IPS-18c (cell line): Measurements from ENCODE around the gene OR4M1.
"Not testable (repeated sequence)": the region's sequence is repeated elsewhere in the genome, so short reads cannot be mapped to it uniquely, and the experiment has no call there.

Experiments
- H3K4me3 ChIP-seq: 2 replicates; pipeline ENCODE4 v1.7.0; 2013; ENCODE audit warnings: low read depth, mild to moderate bottlenecking, low read length, moderate library complexity; ENCODE audit not compliant: insufficient read depth
- H3K9me3 ChIP-seq: one replicate; pipeline ENCODE4 v1.6.1; 2013; ENCODE audit warnings: mild to moderate bottlenecking, low read length, moderate library complexity; ENCODE audit not compliant: control insufficient read depth, insufficient read depth

OR4M1 gene

DNA sequence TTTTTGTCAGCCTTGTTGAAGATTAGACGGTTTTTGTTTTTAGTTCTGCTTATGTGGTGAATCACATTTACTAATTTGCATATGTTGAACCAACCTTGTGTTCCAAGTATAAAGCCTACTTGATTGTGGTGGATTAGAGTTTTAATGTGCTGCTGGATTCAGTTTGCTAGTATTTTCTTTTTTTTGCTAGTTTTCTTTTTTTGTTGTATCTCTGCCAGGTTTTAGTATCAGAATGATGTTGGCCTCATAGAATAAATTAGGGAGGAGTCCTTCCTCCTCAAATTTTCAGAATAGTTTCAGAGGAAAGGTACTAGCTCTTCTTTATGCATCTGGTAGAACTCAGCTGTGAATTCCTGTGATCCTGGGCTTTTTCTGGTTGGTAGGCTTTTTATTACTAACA is 30.2 kb downstream of the OR4M1 start, which contains the start of gene OR4N2:
OR4N2 (plus strand) TSS at position 301 of the 400 bp plus-strand sequence. CDS start 23,679 bp downstream, outside the sequence.
- H3K9me3 ChIP-seq: not testable (repeated sequence)

DNA sequence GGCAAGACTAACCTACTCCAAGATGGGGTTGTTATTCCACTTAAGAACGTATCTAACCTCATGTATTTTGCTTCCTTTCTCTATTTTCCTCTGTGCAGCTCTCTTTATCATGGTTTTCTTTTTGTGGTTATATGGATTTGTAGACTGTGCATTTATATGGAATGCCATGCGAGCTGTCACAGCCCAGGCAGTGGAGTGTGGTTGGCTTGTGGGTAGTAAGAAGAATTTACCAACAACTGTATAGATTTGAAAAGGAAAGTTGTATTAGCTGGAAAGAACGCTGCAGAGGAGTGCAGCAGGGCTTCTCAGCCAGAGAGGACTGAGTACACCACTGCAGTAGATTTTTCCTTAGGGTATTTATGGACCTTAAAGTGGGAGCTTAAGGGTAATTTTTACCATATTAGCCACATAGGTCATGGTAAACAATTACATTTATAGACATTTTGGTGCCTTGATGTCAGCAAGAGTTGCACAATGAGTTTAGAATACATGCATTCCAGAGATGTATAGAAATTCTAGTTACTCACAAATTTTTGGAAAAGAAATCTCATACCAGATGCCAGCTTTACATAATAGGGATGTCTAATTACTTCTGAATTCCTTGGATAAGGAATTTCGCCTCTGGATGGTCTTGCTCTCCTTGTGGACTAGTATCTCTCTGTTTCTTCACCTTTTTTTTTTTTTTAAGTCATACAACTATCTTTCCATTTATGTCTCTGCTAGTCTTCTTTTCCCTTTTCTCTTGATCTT is 40.0 kb downstream of the OR4M1 start:
- H3K9me3 ChIP-seq, H3K4me3 ChIP-seq: not testable (repeated sequence)

More for the DNA sequence above, 30.2 kb downstream of the OR4M1 start, which contains the start of gene OR4N2:
- H3K4me3 ChIP-seq: not testable (repeated sequence)

DNA sequence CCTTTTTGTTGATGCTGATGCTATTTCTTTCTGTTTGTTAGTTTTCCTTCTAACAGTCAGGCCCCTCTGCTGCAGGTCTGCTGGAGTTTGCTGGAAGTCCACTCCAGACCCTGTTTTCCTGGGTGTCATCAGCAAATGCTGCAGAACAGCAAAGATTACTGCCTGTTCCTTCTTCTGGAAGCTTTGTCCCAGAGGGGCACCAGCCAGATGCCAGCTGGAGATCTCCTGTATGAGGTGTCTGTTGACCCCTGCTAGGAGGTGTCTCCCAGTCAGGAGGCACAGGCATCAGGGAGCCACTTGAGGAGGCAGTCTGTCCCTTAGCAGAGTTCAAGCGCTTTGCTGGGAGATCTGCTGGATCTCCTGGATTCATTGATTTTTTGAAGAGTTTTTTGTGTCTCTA is 46.6 kb downstream of the OR4M1 start:
- H3K9me3 ChIP-seq: not testable (repeated sequence)

DNA sequence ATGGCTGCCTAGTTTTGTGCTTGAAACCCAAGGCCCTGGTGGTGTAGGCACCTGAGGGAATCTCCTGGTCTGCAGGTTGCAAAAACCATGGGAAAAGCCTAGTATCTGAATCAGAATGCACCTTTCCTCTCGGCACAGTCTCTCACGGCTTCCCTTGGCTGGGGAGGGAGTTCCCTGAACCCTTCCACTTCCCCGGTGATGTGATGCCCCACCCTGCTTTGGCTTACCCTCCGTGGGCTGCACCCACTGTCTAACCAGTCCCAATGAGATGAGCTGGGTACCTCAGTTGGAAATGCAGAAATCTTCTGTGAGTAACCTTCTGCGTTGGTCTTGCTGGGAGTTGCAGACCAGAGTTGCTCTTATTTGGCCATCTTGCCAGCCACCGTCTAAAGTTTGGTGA is 47.7 kb downstream of the OR4M1 start:
- not testable (repeated sequence) for H3K4me3 ChIP-seq, H3K9me3 ChIP-seq

More for the DNA sequence above, 46.6 kb downstream of the OR4M1 start:
- not testable (repeated sequence) for H3K4me3 ChIP-seq

DNA sequence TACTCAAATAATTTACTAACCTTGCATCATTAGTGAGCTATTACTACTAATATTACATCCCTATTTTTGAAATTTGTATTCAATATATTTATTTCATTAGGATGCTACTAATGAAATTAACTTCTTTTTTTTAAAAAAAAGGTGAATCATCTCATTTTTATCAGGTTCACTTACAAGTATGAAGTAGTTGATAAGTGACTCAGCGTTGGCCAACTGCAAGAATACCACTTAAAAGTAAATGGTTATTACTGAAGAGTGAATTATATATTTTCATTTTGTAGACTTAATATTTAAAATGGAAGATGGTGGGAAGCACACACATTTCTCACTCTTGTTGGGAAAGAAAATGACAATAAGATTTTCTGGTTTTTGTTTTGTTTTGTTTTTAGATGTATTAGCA is 49.9 kb downstream of the OR4M1 start:
- H3K9me3 ChIP-seq: peaks cover 10% of the 10 kb centered on the region
- no peak overlapping the region for H3K4me3 ChIP-seq

DNA sequence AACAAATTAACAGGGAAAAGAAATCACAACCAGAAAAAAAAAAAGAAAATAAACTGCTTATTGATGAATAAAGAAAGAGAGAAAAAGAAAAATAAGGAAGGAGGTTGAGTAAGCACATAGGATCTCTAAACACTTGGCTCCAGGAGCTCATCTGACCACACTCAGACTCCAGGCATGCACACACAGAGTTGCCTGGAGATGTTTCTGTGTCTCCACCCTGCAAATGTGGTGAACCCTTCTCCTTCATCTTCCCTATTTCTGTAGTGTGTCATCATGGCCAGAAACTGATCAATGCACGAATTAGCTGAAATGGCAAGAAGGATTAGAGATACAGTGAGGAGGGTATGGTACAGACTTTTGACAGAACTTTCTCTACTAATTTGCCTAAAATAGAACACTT is 50.5 kb downstream of the OR4M1 start:
- Histone ChIP-seq H3K4me3 (no peak overlapping the region), H3K9me3 (peaks cover 10% of the 10 kb centered on the region)

DNA sequence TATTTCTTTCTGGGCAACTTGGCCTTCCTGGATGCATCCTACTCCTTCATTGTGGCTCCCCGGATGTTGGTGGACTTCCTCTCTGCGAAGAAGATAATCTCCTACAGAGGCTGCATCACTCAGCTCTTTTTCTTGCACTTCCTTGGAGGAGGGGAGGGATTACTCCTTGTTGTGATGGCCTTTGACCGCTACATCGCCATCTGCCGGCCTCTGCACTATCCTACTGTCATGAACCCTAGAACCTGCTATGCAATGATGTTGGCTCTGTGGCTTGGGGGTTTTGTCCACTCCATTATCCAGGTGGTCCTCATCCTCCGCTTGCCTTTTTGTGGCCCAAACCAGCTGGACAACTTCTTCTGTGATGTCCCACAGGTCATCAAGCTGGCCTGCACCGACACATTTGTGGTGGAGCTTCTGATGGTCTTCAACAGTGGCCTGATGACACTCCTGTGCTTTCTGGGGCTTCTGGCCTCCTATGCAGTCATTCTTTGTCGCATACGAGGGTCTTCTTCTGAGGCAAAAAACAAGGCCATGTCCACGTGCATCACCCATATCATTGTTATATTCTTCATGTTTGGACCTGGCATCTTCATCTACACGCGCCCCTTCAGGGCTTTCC is 54.4 kb downstream of the OR4M1 start:
- H3K4me3 ChIP-seq, H3K9me3 ChIP-seq: not testable (repeated sequence)

DNA sequence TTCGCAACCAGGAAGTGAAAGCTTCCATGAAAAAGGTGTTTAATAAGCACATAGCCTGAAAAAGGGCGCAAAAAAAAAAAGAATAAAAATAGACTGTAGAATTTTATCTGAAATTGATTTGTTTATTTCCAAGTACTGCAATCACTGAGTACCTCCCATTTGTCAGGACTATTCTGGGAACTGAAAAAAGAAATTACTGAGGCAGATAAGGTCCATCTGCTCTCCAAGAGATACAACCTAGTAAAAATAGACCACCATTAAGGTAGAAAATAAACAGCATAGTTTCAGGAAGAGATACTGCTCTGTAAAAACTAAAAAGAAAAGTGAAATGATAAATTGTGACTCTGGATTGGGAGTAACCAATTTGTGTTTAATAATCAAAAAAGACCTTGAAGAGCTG is 55.0 kb downstream of the OR4M1 start:
- Histone ChIP-seq H3K9me3 (peaks cover 5% of the 10 kb centered on the region), H3K4me3 (no peak overlapping the region)
